ENCODE results near the gene MLLT6. TPM values are rescaled to one million over a fixed set of nuclear protein-coding genes. Genes with fewer than 3 reads are reported as not detected.

MLLT6 gene
- total and polyA plus RNA-seq, 11 donors = 35.2 to 91.3 (median 68.3) TPM

DNA sequence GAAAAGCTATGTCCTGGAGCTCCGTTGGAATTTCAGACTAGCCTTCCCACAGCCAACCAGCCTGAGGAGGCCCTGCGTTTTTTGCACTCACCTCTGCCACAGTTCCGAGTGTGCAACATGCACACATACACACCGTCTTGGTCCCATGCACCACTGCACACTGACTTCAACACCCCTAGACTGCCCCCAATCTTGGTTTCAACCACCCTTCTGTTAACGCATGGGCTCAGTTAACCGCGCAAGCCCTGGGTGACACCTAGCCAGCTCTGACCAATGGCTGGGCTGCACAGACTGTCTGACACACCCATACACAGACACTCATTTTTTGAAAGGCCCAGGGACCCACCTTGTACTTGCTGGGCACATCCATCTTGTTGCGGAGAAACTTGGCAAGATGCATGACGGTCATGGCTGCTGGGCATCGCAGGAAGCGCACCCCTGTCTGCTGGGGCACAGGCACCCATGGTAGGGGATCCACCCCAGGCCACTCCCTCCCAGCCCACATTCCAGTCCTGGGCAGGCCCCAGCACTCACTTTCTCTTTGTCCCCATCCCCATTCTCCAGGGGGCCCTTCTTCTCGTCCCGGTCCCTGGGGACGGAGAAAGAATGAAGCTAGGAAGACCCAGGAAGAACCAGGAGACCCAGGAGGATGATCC lies 33.1 kb downstream of the MLLT6 start:
- Histone ChIP-seq H3K4me1 (peaks cover 5 to 57% (median 36%) of the 10 kb centered on the region in 12 donors), H3K27ac (no peak overlapping the region), H3K4me3 (no peak overlapping the region), H3K9me3 (no peaks in the 10 kb centered on the region), H3K27me3 (no peaks in the 10 kb centered on the region), H3K36me3 (peaks cover 0 to 62% (median 47%) of the 10 kb centered on the region in 9 donors)
- no peak for DNase-seq
- no peak for ATAC-seq
- intact Hi-C loops (cut with DNase I) = loop anchor here in 3 of 10 donors (5.0 to 10.0 kb wide), 2 partner anchors 61 to 273 kb away; no protein-coding TSS in a partner anchor
- WGBS, 4 donors = 85 to 92% (median 90%) methylated on average over 14 of the region's 14 CpGs
- no peak for TF ChIP-seq CTCF (IDR thresholded peaks at IDR 0.05)
- no peak for TF ChIP-seq POLR2A (IDR thresholded peaks at IDR 0.05)

- intact Hi-C loops (cut with DNase I) = loop anchor here in 3 of 10 donors (5.0 to 10.0 kb wide), 2 partner anchors 61 to 274 kb away; no protein-coding TSS in a partner anchor
- TF ChIP-seq CTCF (IDR thresholded peaks at IDR 0.05) (no peak), POLR2A (IDR thresholded peaks at IDR 0.05) (no peak)
- ATAC-seq (no peak), DNase-seq (no peak)
- Histone ChIP-seq H3K4me3 (no peak overlapping the region), H3K27ac (no peak overlapping the region), H3K27me3 (no peaks in the 10 kb centered on the region), H3K4me1 (peaks cover 5 to 59% (median 41%) of the 10 kb centered on the region in 12 donors), H3K36me3 (peaks cover 0 to 57% (median 41%) of the 10 kb centered on the region in 9 donors), H3K9me3 (no peaks in the 10 kb centered on the region)
- WGBS, 4 donors = 94 to 96% (median 95%) methylated on average over 14 to 16 of the region's 16 CpGs
Measured at GRCh38 chr17:38738686-38739085, 33.6 kb downstream of the MLLT6 start.

GRCh38 chr17:38739305-38739704 lies 34.2 kb downstream of the MLLT6 start:
- H3K27ac ChIP-seq = no peak overlapping the region
- TF ChIP-seq POLR2A (IDR thresholded peaks at IDR 0.05) (no peak), CTCF (IDR thresholded peaks at IDR 0.05) (no peak)
- H3K4me3 ChIP-seq = no peak overlapping the region
- no peak for DNase-seq
- peaks cover 0 to 52% (median 35%) of the 10 kb centered on the region in 9 donors for H3K36me3 ChIP-seq
- 82 to 90% (median 86%) methylated on average over 12 to 14 of the region's 14 CpGs for WGBS, 4 donors
- ATAC-seq = no peak
- H3K9me3 ChIP-seq = no peaks in the 10 kb centered on the region
- intact Hi-C loops (cut with DNase I) = loop anchor here in 3 of 10 donors (5.0 to 10.0 kb wide), 2 partner anchors 62 to 275 kb away; no protein-coding TSS in a partner anchor
- no peaks in the 10 kb centered on the region for H3K27me3 ChIP-seq
- H3K4me1 ChIP-seq = peaks cover 5 to 61% (median 44%) of the 10 kb centered on the region in 12 donors

GRCh38 chr17:38740044-38740443 lies 35.0 kb downstream of the MLLT6 start:
- 89 to 91% (median 90%) methylated on average over 17 to 19 of the region's 19 CpGs for WGBS, 4 donors
- TF ChIP-seq CTCF (IDR thresholded peaks at IDR 0.05) (no peak), POLR2A (IDR thresholded peaks at IDR 0.05) (no peak)
- DNase-seq (no peak), ATAC-seq (no peak)
- peaks cover 0 to 46% (median 35%) of the 10 kb centered on the region in 9 donors for H3K36me3 ChIP-seq
- no peaks in the 10 kb centered on the region for H3K27me3 ChIP-seq
- no peaks in the 10 kb centered on the region for H3K9me3 ChIP-seq
- H3K4me3 ChIP-seq = no peak overlapping the region
- H3K27ac ChIP-seq = no peak overlapping the region
- intact Hi-C loops (cut with DNase I) = loop anchor here in 1 of 10 donors (5.0 kb wide), 1 partner anchor 38 kb away; no protein-coding TSS in a partner anchor
- peaks cover 5 to 59% (median 44%) of the 10 kb centered on the region in 12 donors for H3K4me1 ChIP-seq

Measured in heart left ventricle (tissue), 16 donors.